Peyer's patch (tissue), 4 donors: Measurements from ENCODE around the gene AQP12B. TPM values are rescaled to one million over a fixed set of nuclear protein-coding genes. Genes with fewer than 3 reads are reported as not detected.

Experiments used
- DNase-seq, 3 donors: peaks; one replicate each; pipeline ENCODE4 v3.0.0-alpha.2; 2017 to 2019
- H3K27ac ChIP-seq, 4 donors: fragments of 200-600 bp; sonication (generic); one replicate each; pipeline ENCODE4 v1.5.1; 2016 to 2019
- H3K27me3 ChIP-seq, 2 donors: fragments of 200-600 bp; sonication (generic); one replicate each; pipeline ENCODE4 v1.5.1; 2019
- H3K36me3 ChIP-seq, 3 donors: fragments of 200-600 bp; sonication (generic); one replicate each; pipeline ENCODE4 v1.5.1; 2016 to 2019
- H3K4me1 ChIP-seq, 4 donors: fragments of 200-600 bp; sonication (generic); one replicate each; pipeline ENCODE4 v1.5.1; 2016 to 2019
- H3K4me3 ChIP-seq, 4 donors: fragments of 200-600 bp; sonication (generic); 1 replicate in 3 of 4; 2 replicates in 1 of 4; pipeline ENCODE4 v1.5.1; 2016 to 2019; ENCODE audit warnings: mild to moderate bottlenecking in 1 of 4
- H3K9me3 ChIP-seq, 4 donors: fragments of 200-600 bp; sonication (generic); one replicate each; pipeline ENCODE4 v1.5.1; 2016 to 2019; ENCODE audit warnings: mild to moderate bottlenecking in 1 of 4
- CTCF ChIP-seq, 6 experiments: fragments of 450-650 bp in 4 of 6; fragments of 200-600 bp in 2 of 6; sonication (generic) in 1 of 6; IDR thresholded peaks; one replicate each; pipeline ENCODE4 v1.5.1; 2017 to 2019; ENCODE audit warnings: antibody characterized with exemption in 6 of 6, mild to moderate bottlenecking in 3 of 6, moderate library complexity in 1 of 6
- POLR2A ChIP-seq, 2 donors: fragments of 450-650 bp; IDR thresholded peaks; one replicate each; pipeline ENCODE4 v1.5.1; 2017; ENCODE audit warnings: antibody characterized with exemption in 2 of 2, mild to moderate bottlenecking in 2 of 2, moderate library complexity in 2 of 2
- total RNA-seq, 4 donors: library from RNA; depleted of rRNA; stranded (reverse); fragments of >200 nt; gene quantifications; one replicate each; pipeline ENCODE4 v1.1.0, GENCODE V29; 2016

AQP12B gene
- total RNA-seq, 4 donors from 2014 or later: 1.9 to 9.6 (median 2.5) TPM; not detected in 1

- peak in 1 of 3 donors; percentile 32 for DNase-seq
- TF ChIP-seq POLR2A (IDR thresholded peaks at IDR 0.05) (no peak), CTCF (IDR thresholded peaks at IDR 0.05) (no peak)
- Histone ChIP-seq H3K4me1 (no peaks in the 10 kb centered on the region), H3K4me3 (no peak overlapping the region), H3K27ac (no peak overlapping the region), H3K36me3 (peaks cover 0 to 8% (median 0%) of the 10 kb centered on the region in 3 donors), H3K27me3 (no peaks in the 10 kb centered on the region), H3K9me3 (peaks cover 0 to 10% (median 0%) of the 10 kb centered on the region in 4 donors)
Observed at GRCh38 chr2:240635998-240636547, 46.6 kb downstream of the AQP12B start.

DNA sequence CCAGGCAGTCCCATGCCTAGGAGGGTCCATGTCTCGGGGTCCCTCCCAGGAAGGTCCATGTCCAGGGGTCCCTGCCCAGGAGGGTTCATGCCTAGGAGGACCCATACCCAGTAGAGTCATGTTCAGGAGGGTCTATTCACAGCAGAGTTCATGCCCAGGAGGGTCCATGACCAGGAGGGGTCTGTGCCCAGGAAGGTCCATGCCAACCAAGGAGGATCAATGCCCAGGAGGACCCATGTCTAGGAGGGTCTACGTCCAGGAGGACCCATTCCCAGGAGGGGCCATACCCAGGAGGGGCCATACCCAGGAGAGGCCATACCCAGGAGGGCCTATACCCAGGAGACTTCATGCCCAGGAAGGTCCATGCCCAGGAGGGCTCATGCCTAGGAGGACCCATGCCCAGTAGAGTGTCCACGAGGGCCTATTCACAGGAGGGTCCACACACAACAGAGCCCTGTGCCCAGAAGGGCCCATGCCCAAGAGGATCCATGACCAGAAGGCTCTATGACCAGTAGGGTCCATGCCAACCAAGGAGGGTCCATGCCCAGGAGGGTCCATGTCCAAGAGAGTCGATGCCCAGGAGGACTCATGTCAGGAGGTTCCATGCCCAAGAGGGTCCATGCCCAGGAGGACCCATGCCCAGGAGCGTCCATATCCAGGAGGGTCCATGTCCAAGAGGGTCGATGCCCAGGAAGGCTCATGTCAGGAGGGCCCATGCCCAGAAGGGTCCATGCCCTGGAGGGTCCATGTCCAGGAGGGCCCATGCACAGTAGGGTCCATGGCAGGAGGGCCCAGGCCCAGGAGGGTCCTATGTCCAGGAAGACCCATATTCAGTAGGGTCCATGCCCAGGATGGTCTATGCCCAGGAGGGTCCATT is 47.3 kb downstream of the AQP12B start:
- Histone ChIP-seq H3K4me1 (no peaks in the 10 kb centered on the region), H3K27me3 (no peaks in the 10 kb centered on the region), H3K27ac (no peak overlapping the region), H3K4me3 (no peak overlapping the region), H3K36me3 (peaks cover 0 to 15% (median 0%) of the 10 kb centered on the region in 3 donors), H3K9me3 (peaks cover 0 to 10% (median 0%) of the 10 kb centered on the region in 4 donors)
- peak in 1 of 3 donors; percentile 33 for DNase-seq
- no peak for TF ChIP-seq CTCF (IDR thresholded peaks at IDR 0.05)
- no peak for TF ChIP-seq POLR2A (IDR thresholded peaks at IDR 0.05)

DNA sequence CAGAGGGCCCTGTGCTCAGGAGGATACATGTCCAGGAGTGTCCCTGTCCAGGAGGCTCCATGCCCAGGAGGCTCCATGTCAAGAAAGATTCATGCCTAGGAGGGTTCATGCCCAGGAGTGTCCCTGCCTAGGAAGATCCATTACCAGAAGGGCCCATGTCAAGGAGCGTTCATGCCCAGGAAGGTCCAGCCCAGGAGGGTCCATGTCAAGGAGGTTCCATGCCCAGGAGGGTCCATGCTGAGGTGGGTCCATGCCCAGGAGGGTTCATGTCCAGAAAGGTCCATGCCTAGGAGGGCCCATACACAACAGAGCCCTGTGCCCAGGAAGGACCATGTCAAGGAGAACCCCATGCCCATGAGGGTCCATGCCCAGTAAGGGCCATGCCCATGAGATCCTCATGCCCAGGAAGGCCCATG is 50.4 kb downstream of the AQP12B start:
- DNase-seq: peak in 1 of 3 donors; percentile 49
- peaks cover 0 to 1% (median 0%) of the 10 kb centered on the region in 4 donors for H3K4me1 ChIP-seq
- H3K27me3 ChIP-seq: no peaks in the 10 kb centered on the region
- H3K4me3 ChIP-seq: no peak overlapping the region
- H3K27ac ChIP-seq: no peak overlapping the region
- peaks cover 0 to 35% (median 0%) of the 10 kb centered on the region in 3 donors for H3K36me3 ChIP-seq
- TF ChIP-seq POLR2A (IDR thresholded peaks at IDR 0.05): no peak
- TF ChIP-seq CTCF (IDR thresholded peaks at IDR 0.05): no peak
- peaks cover 0 to 10% (median 0%) of the 10 kb centered on the region in 4 donors for H3K9me3 ChIP-seq

DNA sequence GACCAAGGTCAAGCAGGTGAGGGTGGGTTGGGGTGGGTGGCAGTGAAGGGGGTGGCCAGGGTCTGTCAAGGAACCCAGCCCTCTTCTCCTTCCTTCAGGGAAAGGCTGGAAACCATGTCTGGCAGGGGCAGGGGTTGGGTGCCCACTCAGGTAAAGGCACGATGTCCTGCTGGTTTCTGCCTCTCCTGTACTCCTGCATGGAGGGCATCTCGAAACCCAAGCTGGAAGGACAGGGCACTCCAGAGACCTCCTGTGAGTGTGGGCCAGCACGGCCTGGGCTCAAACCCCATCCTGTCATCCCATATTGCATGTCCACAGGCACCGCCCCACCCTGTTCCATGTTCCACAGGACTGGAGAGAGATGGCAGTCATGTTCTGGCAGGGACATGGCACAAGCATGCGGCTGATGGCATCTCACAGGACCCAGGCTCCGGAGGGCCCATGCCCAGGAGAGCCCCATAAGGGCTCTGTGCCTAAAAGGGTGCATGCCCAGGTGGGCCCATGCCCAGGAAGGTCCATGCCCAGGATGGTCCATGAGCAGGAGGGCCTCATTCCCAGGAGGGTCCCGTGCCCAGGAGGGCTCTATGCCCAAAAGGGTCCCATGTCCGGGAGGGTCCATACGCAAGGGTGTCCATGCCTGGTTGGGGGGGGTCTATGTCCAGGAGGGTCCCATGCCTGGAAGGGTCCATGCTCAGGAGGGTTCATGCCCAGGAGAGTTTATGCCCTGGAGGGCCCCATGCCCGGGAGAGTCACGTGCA is 51.0 kb downstream of the AQP12B start:
- H3K4me3 ChIP-seq: no peak overlapping the region
- TF ChIP-seq CTCF (IDR thresholded peaks at IDR 0.05): no peak
- TF ChIP-seq POLR2A (IDR thresholded peaks at IDR 0.05): no peak
- H3K27me3 ChIP-seq: no peaks in the 10 kb centered on the region
- H3K9me3 ChIP-seq: peaks cover 0 to 10% (median 0%) of the 10 kb centered on the region in 4 donors
- peaks cover 0 to 41% (median 0%) of the 10 kb centered on the region in 3 donors for H3K36me3 ChIP-seq
- DNase-seq: peak in 2 of 3 donors; percentile 39 to 47
- peaks cover 0 to 6% (median 3%) of the 10 kb centered on the region in 4 donors for H3K4me1 ChIP-seq
- no peak overlapping the region for H3K27ac ChIP-seq

- TF ChIP-seq CTCF (IDR thresholded peaks at IDR 0.05) (no peak), POLR2A (IDR thresholded peaks at IDR 0.05) (no peak)
- Histone ChIP-seq H3K4me3 (no peak overlapping the region), H3K9me3 (peaks cover 0 to 10% (median 0%) of the 10 kb centered on the region in 4 donors), H3K4me1 (peaks cover 0 to 10% (median 3%) of the 10 kb centered on the region in 4 donors), H3K27me3 (no peaks in the 10 kb centered on the region), H3K36me3 (peaks cover 0 to 43% (median 0%) of the 10 kb centered on the region in 3 donors), H3K27ac (no peak overlapping the region)
- DNase-seq: peak in 1 of 3 donors; percentile 37
Observed at GRCh38 chr2:240630771-240631547, 51.7 kb downstream of the AQP12B start.
